Loucy (cell line): ENCODE measurements around the gene STARD6.

Experiments used
- H2AFZ ChIP-seq: fragments of 200-600 bp; sonication (generic); 2 replicates; pipeline ENCODE4 v1.6.0; 2016; ENCODE audit warnings: antibody characterized with exemption, mild to moderate bottlenecking, low read length, moderate library complexity
- H3F3A ChIP-seq: fragments of 200-600 bp; 2 replicates; pipeline ENCODE4 v1.6.0; 2016; ENCODE audit warnings: antibody characterized with exemption, low read depth, mild to moderate bottlenecking
- H3K27me3 ChIP-seq: fragments of 200-600 bp; sonication (generic); 2 replicates; pipeline ENCODE4 v1.6.1; 2014; ENCODE audit warnings: low read length, mild to moderate bottlenecking; ENCODE audit not compliant: insufficient read depth, poor library complexity, severe bottlenecking
- H3K36me3 ChIP-seq: fragments of 200-600 bp; sonication (generic); 2 replicates; pipeline ENCODE4 v1.6.1; 2016; ENCODE audit warnings: low read length; ENCODE audit not compliant: insufficient read depth
- H3K4me1 ChIP-seq: fragments of 200-600 bp; sonication (generic); 2 replicates; pipeline ENCODE4 v1.5.1; 2014; ENCODE audit warnings: low read length, mild to moderate bottlenecking; ENCODE audit not compliant: insufficient read depth, poor library complexity, severe bottlenecking
- H3K4me2 ChIP-seq: fragments of 200-600 bp; sonication (generic); 2 replicates; pipeline ENCODE4 v1.6.0; 2014; ENCODE audit warnings: antibody characterized with exemption, low read length, low read depth, mild to moderate bottlenecking; ENCODE audit not compliant: poor library complexity, severe bottlenecking
- H3K4me3 ChIP-seq: fragments of 200-600 bp; sonication (generic); 2 replicates; pipeline ENCODE4 v1.5.1; 2014; ENCODE audit warnings: low read length, mild to moderate bottlenecking, mixed read lengths; ENCODE audit not compliant: poor library complexity, severe bottlenecking
- H3K79me2 ChIP-seq: fragments of 200-600 bp; sonication (generic); 2 replicates; pipeline ENCODE4 v1.6.1; 2014; ENCODE audit warnings: low read length; ENCODE audit not compliant: insufficient read depth
- H3K9ac ChIP-seq: fragments of 200-600 bp; sonication (generic); 2 replicates; pipeline ENCODE4 v1.6.0; 2014; ENCODE audit warnings: mild to moderate bottlenecking, low read depth, low read length, moderate library complexity; ENCODE audit not compliant: poor library complexity, severe bottlenecking
- H3K9me2 ChIP-seq: fragments of 200-600 bp; sonication (generic); replicated peaks from 2 replicates; pipeline ENCODE4 v1.6.1; 2016; ENCODE audit warnings: low read depth, low read length, mixed read lengths
- H3K9me3 ChIP-seq: fragments of 200-600 bp; sonication (generic); 2 replicates; pipeline ENCODE4 v1.6.1; 2014; ENCODE audit warnings: mild to moderate bottlenecking, antibody characterized with exemption, low read length, low read depth; ENCODE audit not compliant: insufficient read depth
- H4K20me1 ChIP-seq: fragments of 200-600 bp; sonication (generic); 2 replicates; pipeline ENCODE4 v1.6.0; 2014; ENCODE audit warnings: antibody characterized with exemption, low read length, mild to moderate bottlenecking; ENCODE audit not compliant: insufficient read depth, poor library complexity, severe bottlenecking
- CTCF ChIP-seq: fragments of 200-600 bp; sonication (generic); conservative IDR thresholded peaks from 2 replicates; pipeline ENCODE4 v1.5.1; 2014; ENCODE audit warnings: mild to moderate bottlenecking, antibody characterized with exemption, low read length
- EZH2phosphoT487 ChIP-seq: fragments of 200-600 bp; IDR thresholded peaks from 2 replicates; pipeline ENCODE4 v1.6.1; 2018; ENCODE audit warnings: antibody characterized with exemption, mild to moderate bottlenecking, moderate library complexity, borderline replicate concordance

The STARD6 gene, protein sequence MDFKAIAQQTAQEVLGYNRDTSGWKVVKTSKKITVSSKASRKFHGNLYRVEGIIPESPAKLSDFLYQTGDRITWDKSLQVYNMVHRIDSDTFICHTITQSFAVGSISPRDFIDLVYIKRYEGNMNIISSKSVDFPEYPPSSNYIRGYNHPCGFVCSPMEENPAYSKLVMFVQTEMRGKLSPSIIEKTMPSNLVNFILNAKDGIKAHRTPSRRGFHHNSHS

DNA sequence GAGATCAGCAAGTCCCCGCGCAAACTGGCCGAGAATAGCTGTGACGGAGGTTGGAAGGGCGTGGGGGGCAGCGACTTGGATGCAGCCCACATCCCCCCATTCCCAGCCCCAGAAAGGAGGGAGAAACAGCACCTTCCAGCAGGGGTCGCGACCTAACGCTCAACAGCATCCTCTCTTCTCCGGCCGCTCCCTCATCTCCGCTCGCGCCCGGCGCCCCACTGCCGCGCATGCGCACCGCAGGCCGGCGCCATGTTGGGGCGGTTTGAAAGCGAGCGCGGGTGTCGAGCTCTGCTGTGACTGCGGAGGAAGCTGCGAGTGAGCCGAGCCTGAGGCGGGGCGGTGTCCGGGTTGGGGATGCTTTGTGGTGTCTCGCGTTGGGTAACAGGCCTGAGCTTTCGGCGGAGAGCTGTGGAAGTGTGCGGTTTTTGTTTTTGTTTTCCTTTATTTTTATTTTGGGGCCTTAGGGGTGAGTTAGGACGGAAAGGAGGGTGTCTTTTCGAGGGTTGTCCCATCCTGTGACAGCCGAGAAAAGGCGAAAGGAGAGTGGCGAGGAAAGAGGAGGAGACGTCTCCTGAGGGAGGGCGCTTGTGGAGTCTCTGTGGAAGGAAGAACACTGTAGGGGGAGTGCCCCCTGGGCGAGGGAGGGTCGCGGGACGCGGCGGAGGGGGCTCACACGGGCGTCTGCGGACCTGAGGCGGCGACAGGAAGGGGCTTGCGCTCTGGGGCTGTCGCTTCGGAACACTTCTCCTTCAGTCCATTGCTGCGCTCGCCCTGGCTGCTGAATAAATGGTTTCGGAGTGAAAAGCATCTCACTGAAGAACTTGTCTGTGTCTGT lies at the start of gene STARD6, which contains the start of gene C18orf54:
Gene STARD6 (minus strand): TSS at position 199 of the 835 bp plus-strand sequence. CDS start 3,285 bp downstream, outside the sequence.
Gene C18orf54 (plus strand): TSS at position 247 of the 835 bp plus-strand sequence. CDS start 2,667 bp downstream, outside the sequence.
- Histone ChIP-seq H3K27me3 (no peaks in the 10 kb centered on the region), H3K9ac (peak within 1 kb of the TSS; percentile 96), H2AFZ (peak within 1 kb of the TSS; percentile 93), H4K20me1 (peaks cover 13% of the 10 kb centered on the region), H3K36me3 (no peaks in the 10 kb centered on the region), H3K4me3 (peak within 1 kb of the TSS; percentile 90), H3K9me2 (no peaks in the 10 kb centered on the region), H3K9me3 (no peaks in the 10 kb centered on the region), H3K79me2 (peaks cover 45% of the 10 kb centered on the region), H3F3A (no peaks in the 10 kb centered on the region), H3K4me1 (peaks cover 57% of the 10 kb centered on the region), H3K4me2 (peak within 1 kb of the TSS; percentile 96)
- TF ChIP-seq EZH2phosphoT487: no peak
- TF ChIP-seq CTCF: peak; percentile 64

DNA sequence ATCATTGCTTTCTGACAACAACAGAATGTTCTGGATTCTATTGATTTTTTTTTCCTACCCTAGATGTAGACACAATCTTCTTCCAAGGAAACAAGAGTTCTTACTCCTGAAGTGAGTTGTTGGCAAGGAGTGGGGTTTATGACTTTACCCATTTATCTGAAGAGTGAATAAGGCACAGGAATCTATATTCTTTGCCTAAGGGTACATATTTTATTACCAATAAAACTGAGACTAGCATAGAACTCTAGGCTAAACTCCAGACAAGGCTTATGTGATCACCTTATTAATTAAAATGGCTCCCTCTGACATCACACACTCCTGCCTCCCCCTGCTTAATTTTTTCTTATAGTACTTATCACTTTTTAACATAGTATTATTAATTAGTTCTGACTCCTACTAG lies 47.6 kb upstream of the STARD6 start:
- TF ChIP-seq EZH2phosphoT487: no peak
- TF ChIP-seq CTCF: no peak
- H3K79me2 ChIP-seq: no peaks in the 10 kb centered on the region
- no peak overlapping the region for H2AFZ ChIP-seq
- H3K4me2 ChIP-seq: no peak overlapping the region
- no peaks in the 10 kb centered on the region for H3K27me3 ChIP-seq
- no peak overlapping the region for H3K4me3 ChIP-seq
- no peaks in the 10 kb centered on the region for H3K36me3 ChIP-seq
- H3K9ac ChIP-seq: no peak overlapping the region
- H3F3A ChIP-seq: no peaks in the 10 kb centered on the region
- H3K9me2 ChIP-seq: no peaks in the 10 kb centered on the region
- H3K9me3 ChIP-seq: no peaks in the 10 kb centered on the region
- H4K20me1 ChIP-seq: no peaks in the 10 kb centered on the region
- H3K4me1 ChIP-seq: no peaks in the 10 kb centered on the region

DNA sequence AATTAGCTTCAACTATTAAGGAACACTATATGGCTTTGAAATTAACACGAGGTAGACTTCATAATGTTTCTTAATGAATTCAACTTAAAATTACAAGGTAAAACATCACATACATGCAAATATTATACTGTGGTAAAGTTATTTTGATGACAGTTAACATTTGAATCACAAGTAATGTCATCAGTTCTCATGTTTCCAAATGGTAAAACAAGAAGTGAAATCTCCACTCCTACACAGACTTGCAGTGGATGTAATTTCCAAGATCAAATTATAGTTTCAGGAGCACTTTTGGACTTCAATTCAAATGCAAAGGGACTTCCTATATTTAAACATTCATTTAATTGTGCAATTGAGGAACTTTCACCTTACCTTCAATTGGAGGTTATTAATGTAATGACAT lies 39.1 kb upstream of the STARD6 start:
- no peaks in the 10 kb centered on the region for H4K20me1 ChIP-seq
- H3K4me2 ChIP-seq: no peak overlapping the region
- H3K4me1 ChIP-seq: peaks cover 3% of the 10 kb centered on the region
- no peak overlapping the region for H3K9ac ChIP-seq
- no peaks in the 10 kb centered on the region for H3K9me2 ChIP-seq
- no peaks in the 10 kb centered on the region for H3K36me3 ChIP-seq
- no peak overlapping the region for H3K4me3 ChIP-seq
- H2AFZ ChIP-seq: no peak overlapping the region
- H3K79me2 ChIP-seq: no peaks in the 10 kb centered on the region
- TF ChIP-seq EZH2phosphoT487 (no peak), CTCF (no peak)
- H3F3A ChIP-seq: no peaks in the 10 kb centered on the region
- no peaks in the 10 kb centered on the region for H3K9me3 ChIP-seq
- no peaks in the 10 kb centered on the region for H3K27me3 ChIP-seq
